Measurements from ENCODE around the gene TTK.
"Not testable (repeated sequence)": the region's sequence is repeated elsewhere in the genome, so short reads cannot be mapped to it uniquely, and the experiment has no call there.

The TTK gene

DNA sequence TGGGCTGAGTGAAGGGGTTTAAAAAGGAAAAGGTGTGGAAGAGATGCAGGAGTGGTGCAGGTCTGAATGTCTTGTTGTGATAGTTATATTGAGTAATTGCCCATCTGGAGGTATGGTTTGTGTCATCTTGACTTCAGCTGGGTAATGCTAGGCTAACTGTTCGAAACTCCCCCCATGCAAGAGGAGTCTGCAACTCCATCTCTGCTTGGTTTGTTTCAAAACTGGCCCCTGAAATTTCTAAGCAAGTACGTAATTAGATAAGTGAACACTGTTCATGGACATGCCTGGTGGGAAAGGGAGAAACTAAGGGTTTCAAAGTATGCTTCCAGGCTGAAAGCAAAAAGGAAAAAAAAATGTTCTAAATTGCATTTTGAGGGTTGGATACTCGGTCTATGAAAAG is 17.1 kb downstream of the TTK start:
- no peak for DNase-seq (ENCODE audit: low spot score)

DNA sequence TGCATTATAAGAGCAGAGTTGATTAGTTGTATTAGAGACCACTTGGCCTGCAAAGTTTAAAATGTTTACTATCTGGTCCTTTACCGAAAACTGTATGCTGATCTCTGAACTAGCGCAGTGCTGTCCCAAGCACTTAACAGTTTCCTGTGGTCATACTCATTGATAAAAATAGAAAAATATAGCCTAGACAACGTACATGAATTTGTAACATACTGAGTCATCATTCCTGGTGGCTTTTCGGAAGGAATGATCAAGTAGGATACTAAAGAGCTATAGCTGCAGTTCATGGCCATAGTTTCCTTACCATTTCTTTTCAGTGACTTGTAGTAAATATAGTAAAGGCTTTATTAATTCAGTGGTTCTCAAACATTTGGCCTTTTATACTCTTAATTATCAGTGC is 18.4 kb downstream of the TTK start:
- peak; percentile 54 for DNase-seq (ENCODE audit: low spot score)

GRCh38 chr6:80028589-80028988 is 24.1 kb downstream of the TTK start:
- DNase-seq (ENCODE audit: low spot score), result no peak

DNA sequence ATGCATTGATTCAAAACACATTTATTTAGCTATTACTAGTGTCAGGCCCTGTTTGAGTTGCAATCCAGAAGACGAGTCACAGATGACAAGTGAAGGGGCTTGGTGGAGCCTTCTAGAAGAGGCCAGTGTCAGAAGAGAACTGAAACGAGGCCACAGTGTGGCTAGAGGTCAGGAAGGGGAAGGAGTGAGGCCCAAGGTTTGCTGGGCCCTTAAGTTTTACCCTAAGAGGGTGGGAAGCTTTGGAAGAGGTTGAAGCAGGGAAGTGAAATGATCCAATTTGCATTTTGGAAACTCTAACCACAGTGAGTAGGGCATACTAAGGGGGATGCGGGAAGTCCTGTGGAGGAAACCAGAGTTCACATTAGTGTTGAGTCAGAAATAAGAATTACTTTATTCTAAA is 25.0 kb downstream of the TTK start:
- DNase-seq (ENCODE audit: low spot score), result no peak

GRCh38 chr6:80048220-80048619 is 43.8 kb downstream of the TTK start:
- not testable (repeated sequence) for DNase-seq (ENCODE audit: low spot score)

GRCh38 chr6:80060774-80061173 is 56.3 kb downstream of the TTK start:
- DNase-seq (ENCODE audit: low spot score), result no peak

DNA sequence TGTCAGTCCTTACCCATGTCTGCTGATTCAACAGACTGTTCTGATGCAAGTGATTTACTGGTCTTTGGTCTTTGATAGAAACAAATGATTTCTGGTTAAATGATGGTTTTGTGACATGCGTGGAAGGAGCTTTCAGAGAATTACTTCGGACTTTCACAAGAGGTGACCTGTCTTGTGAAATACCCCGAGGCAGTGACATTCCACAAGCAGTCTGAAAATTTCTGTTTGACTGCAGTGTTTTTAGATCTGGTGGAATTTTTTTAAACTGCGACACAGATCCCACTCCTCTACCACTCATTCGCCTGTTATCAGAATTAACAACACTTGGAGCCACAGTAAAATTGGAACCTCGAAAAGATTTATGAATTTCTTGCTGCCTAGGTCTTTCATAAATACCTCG is 63.7 kb downstream of the TTK start:
- DNase-seq (ENCODE audit: low spot score), result not testable (repeated sequence)

GRCh38 chr6:80070431-80070830 is 66.0 kb downstream of the TTK start:
- not testable (repeated sequence) for DNase-seq (ENCODE audit: low spot score)

DNA sequence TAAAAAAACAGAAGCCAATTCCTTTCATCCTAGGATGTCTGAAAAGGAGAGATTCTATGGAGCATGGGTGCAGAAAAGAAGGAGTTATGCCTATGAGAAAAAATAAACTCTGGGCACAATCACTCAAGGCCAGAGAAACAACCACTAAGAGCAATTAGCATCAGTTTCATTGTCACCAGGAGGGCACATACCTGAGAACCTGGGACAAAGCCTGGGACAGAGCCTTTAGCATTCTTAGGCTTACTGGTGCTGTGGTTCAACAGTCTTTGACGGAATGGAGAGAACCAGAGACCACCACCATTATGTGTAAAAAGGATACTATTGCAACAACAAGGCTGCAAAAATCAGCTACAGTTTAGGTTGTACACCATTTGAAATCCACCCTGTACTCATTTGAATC is 72.6 kb downstream of the TTK start:
- DNase-seq (ENCODE audit: low spot score), result no peak

DNA sequence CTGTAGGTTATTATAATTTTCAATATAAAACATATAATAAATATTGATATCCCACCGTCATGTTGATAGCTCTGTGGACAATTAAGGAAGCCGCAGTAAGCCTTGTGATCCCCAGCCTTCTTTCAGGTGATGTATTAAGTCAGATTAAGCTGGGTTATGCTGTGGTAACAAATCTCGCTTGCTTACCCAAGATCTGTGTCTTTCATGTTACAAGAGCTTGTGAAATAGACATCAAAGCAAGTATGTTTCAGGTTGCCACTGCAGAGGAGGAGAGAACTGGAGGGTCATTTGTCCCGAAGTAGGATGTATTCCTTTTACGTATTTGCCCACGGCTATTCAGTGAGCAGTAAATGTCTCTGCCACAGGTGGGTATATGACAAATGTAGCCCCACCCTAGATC is 84.2 kb downstream of the TTK start:
- no peak for DNase-seq (ENCODE audit: low spot score)

GRCh38 chr6:80091506-80091905 is 87.1 kb downstream of the TTK start:
- DNase-seq (ENCODE audit: low spot score), result no peak

Data from hepatic stellate cell (primary cell).